HFF-Myc (cell line): Measurements from ENCODE around the gene PRPF39.

Source experiments
- DNase-seq: peaks from one replicate; pipeline ENCODE4 v3.0.0-alpha.2; 2011; ENCODE audit warnings: low read depth; ENCODE audit errors: extremely low read depth
- H3K4me3 ChIP-seq: replicated peaks from 2 replicates; pipeline ENCODE4 v1.5.1; 2011; ENCODE audit warnings: low read depth, mild to moderate bottlenecking, control low read depth, low read length
- TF ChIP-seq, protein P1 (sequence below): IDR thresholded peaks from 2 replicates; pipeline ENCODE4 v1.5.1; 2012; ENCODE audit warnings: mild to moderate bottlenecking, low read depth, low read length, control low read depth; ENCODE audit errors: missing control alignments

PRPF39 gene

DNA sequence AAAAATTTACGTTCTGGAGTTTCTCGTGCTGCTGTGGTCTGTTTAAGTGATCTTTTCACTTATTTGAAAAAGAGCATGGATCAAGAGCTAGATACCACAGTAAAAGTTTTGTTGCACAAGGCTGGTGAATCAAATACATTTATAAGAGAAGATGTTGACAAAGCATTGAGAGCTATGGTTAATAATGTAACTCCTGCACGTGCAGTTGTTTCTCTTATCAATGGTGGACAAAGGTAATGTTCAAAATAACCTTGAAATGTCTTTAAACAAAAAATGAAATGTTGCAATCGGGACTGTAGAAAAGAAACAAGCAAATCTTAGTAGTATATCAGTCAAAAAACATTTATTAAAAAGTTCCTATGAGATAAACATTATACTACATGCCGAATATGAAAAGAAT, 39.3 kb upstream of the PRPF39 start:
- TF ChIP-seq, protein P1, sequence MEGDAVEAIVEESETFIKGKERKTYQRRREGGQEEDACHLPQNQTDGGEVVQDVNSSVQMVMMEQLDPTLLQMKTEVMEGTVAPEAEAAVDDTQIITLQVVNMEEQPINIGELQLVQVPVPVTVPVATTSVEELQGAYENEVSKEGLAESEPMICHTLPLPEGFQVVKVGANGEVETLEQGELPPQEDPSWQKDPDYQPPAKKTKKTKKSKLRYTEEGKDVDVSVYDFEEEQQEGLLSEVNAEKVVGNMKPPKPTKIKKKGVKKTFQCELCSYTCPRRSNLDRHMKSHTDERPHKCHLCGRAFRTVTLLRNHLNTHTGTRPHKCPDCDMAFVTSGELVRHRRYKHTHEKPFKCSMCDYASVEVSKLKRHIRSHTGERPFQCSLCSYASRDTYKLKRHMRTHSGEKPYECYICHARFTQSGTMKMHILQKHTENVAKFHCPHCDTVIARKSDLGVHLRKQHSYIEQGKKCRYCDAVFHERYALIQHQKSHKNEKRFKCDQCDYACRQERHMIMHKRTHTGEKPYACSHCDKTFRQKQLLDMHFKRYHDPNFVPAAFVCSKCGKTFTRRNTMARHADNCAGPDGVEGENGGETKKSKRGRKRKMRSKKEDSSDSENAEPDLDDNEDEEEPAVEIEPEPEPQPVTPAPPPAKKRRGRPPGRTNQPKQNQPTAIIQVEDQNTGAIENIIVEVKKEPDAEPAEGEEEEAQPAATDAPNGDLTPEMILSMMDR = no peak
- H3K4me3 ChIP-seq = no peak overlapping the region
- no peak for DNase-seq

GRCh38 chr14:45048385-45048784, 35.5 kb upstream of the PRPF39 start:
- DNase-seq = no peak
- H3K4me3 ChIP-seq = no peak overlapping the region
- TF ChIP-seq, protein P1 = no peak

GRCh38 chr14:45051180-45051579, 32.7 kb upstream of the PRPF39 start:
- H3K4me3 ChIP-seq = no peak overlapping the region
- no peak for DNase-seq
- TF ChIP-seq, protein P1 = no peak

GRCh38 chr14:45051896-45052295, 32.0 kb upstream of the PRPF39 start:
- H3K4me3 ChIP-seq = no peak overlapping the region
- TF ChIP-seq, protein P1 = no peak
- no peak for DNase-seq

DNA sequence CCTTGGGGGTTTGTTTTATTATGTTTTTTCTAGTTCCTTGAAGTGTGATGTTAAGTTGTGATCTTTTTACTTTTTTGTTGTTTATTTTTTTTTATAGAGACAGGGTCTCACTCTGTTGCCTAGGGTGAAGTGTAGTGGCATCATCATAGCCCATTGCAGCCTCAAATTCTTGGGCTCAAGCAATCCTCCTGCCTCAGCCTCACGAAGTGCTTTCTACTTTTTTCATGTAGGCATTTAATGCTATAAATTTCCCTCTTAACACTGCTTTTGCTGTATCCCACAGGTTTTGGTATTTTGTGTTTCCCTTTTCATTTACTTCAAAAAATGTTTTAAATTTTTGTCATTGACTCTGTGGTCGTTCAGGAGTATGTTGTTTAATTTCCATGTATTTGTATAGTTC, 26.6 kb upstream of the PRPF39 start:
- TF ChIP-seq, protein P1 = no peak
- H3K4me3 ChIP-seq = no peak overlapping the region
- no peak for DNase-seq

DNA sequence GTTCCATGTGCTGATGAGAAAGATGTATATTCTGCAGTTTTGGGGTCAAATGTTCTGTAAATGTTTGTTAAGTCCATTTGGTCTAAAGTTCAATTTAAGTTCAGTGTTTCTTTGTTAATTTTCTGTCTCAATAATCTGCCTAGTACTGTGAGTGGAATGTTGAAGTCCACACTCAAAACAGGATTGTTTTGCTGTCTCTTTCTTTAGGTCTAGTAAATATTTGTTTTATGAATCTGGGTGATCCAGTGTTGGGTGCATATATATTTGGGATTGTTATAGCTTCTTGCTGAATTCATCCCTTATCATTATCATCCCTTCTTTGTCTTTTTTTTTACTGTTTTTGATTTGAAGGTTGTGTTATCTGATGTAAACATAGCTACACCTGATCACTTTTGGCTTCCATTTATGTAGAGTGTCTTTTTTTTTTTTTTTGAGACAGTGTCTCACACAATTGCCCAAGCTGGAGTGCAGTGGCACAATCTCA, 26.0 kb upstream of the PRPF39 start:
- no peak overlapping the region for H3K4me3 ChIP-seq
- DNase-seq = no peak
- TF ChIP-seq, protein P1 = no peak

DNA sequence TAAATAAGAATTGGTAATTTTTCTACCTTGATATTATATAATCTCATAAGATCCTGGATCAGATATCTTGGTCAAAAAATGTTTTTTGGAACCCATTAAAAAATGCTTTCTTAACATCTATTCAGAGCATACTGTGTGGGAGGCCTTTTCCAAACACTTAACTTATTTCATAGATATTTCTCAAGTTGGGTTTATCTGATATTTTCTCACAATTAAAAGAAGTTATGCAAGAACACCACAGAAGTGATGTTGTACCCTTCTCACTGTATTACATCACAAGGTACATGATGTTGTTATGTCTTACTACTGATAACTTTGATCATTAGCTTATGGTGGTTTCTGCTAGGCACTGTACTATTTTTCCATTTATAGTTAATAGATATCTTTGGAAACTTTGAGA, 23.4 kb upstream of the PRPF39 start:
- no peak overlapping the region for H3K4me3 ChIP-seq
- TF ChIP-seq, protein P1 = no peak
- no peak for DNase-seq
